Stomach (tissue), 9 donors: ENCODE data around the gene PTPRJ. TPM values are rescaled to one million over a fixed set of nuclear protein-coding genes. Genes with fewer than 3 reads are reported as not detected.
A peak's percentile ranks its signal among the peaks of the same experiment; 100 is the strongest.

Experiments
- DNase-seq, 2 donors: peaks; one replicate each; pipeline versions ENCODE4 v3.0.0 to v3.0.0-alpha.2; 2013 to 2019
- H3K27ac ChIP-seq, 5 donors: fragments of 200-600 bp in 4 of 5; sonication (generic) in 4 of 5; one replicate each; pipeline ENCODE4 v1.5.1; 2013 to 2019; ENCODE audit warnings: mild to moderate bottlenecking in 1 of 5, moderate library complexity in 1 of 5
- H3K27me3 ChIP-seq, 3 donors: fragments of 200-600 bp; sonication (generic); one replicate each; pipeline ENCODE4 v1.5.1; 2017 to 2019; ENCODE audit warnings: mixed run types in 1 of 3
- H3K36me3 ChIP-seq, 4 donors: fragments of 200-600 bp; sonication (generic); 1 replicate in 3 of 4; 2 replicates in 1 of 4; pipeline ENCODE4 v1.5.1; 2016 to 2019
- H3K4me1 ChIP-seq, 4 donors: fragments of 200-600 bp; sonication (generic); one replicate each; pipeline ENCODE4 v1.5.1; 2016 to 2019
- H3K4me3 ChIP-seq, 4 donors: fragments of 200-600 bp; sonication (generic) in 3 of 4; one replicate each; pipeline ENCODE4 v1.5.1; 2016 to 2019; ENCODE audit warnings: mild to moderate bottlenecking in 1 of 4
- H3K9me3 ChIP-seq, 4 donors: fragments of 200-600 bp; sonication (generic); one replicate each; pipeline ENCODE4 v1.5.1; 2016 to 2019
- CTCF ChIP-seq, 7 experiments: fragments of 450-650 bp in 4 of 7; fragments of 200-600 bp in 3 of 7; sonication (generic) in 3 of 7; IDR thresholded peaks; one replicate each; pipeline ENCODE4 v1.5.1; 2016 to 2019; ENCODE audit warnings: antibody characterized with exemption in 7 of 7, control low read depth in 2 of 7, mild to moderate bottlenecking in 1 of 7
- EP300 ChIP-seq: sonication (generic); formaldehyde crosslinking; IDR thresholded peaks from one replicate; pipeline ENCODE4 v1.6.1; 2017; ENCODE audit warnings: antibody characterized with exemption
- POLR2A ChIP-seq, 4 donors: fragments of 450-650 bp; IDR thresholded peaks; one replicate each; pipeline ENCODE4 v1.6.1; 2016; ENCODE audit warnings: antibody characterized with exemption in 4 of 4, control low read depth in 2 of 4, mild to moderate bottlenecking in 1 of 4, moderate library complexity in 1 of 4
- POLR2AphosphoS5 ChIP-seq, 3 donors: sonication (generic); formaldehyde crosslinking; IDR thresholded peaks; one replicate each; pipeline ENCODE4 v1.6.1; 2016; ENCODE audit warnings: antibody characterized with exemption in 3 of 3
- WGBS, 5 donors: extraction: QIAGEN DNeasy Blood & Tissue Kit in 3 of 5; methylation state at CpG; one replicate each; pipeline versions ENCODE4 v1.1.5 to v1.1.7; 2013 to 2018; 5-methylcytosine and 5-hydroxymethylcytosine counted together
- intact Hi-C: fragments of 100-400 bp; cut with DNase I; formaldehyde crosslinking; loops from one replicate; pipeline ENCODE4 v1.15.1; 2023; ENCODE audit warnings: low total_unique reads
- polyA plus RNA-seq, 3 donors: library from polyadenylated mRNA; stranded (reverse); fragments of 200-250 nt; gene quantifications; one replicate each; pipeline ENCODE4 v1.2.3, GENCODE V29; 2013
- total RNA-seq, 5 donors: library from RNA; depleted of rRNA; stranded (reverse); fragments of >200 nt; gene quantifications; one replicate each; pipeline versions ENCODE4 v1.1.0 to v1.2.3, GENCODE V29; 2014 to 2016
- donor health status: healthy with polysubstance abuse.
- donor health status: Bipolar disorder and iron deficiency.
- donor health status: healthy.

Gene PTPRJ
- total and polyA plus RNA-seq, 8 donors: 2.6 to 351 (median 20.7) TPM

DNA sequence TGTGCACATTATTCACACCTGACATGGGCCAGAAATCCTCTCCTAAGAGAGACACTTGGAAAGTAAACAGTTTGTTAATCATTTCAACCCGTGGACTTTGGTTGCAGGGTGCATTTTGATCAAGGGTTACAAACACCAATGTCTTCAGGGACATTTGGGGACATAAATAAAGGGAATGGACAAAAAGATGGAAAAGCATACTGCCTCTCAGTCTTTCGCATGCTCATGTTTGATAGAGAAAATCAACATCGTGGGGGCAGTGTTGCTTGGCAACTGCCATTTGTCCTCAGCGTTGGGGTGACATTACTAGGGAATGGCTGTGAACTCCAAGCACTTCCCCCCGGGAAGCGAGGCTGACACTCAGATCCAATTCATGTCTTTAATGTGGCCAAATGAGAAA lies 121.6 kb downstream of the PTPRJ start:
- Histone ChIP-seq H3K4me3 (no peak overlapping the region), H3K36me3 (no peaks in the 10 kb centered on the region), H3K9me3 (no peaks in the 10 kb centered on the region), H3K4me1 (peaks cover 33 to 77% (median 33%) of the 10 kb centered on the region in 4 donors), H3K27me3 (no peaks in the 10 kb centered on the region), H3K27ac (peak overlapping the region in 3 of 5 donors; percentile 4 to 40 (median 37))
- intact Hi-C loops: loop anchor here (10.0 kb wide), 2 partner anchors 57 to 167 kb away; no protein-coding TSS in a partner anchor
- DNase-seq: peak in 1 of 2 donors; percentile 73
- TF ChIP-seq POLR2AphosphoS5 (IDR thresholded peaks at IDR 0.05): no peak
- 27 to 47% (median 35%) methylated on average over 6 of the region's 6 CpGs for WGBS, 5 donors

- Histone ChIP-seq H3K4me1 (peaks cover 26 to 83% (median 34%) of the 10 kb centered on the region in 4 donors), H3K9me3 (no peaks in the 10 kb centered on the region), H3K27me3 (no peaks in the 10 kb centered on the region), H3K36me3 (no peaks in the 10 kb centered on the region), H3K4me3 (no peak overlapping the region), H3K27ac (peak overlapping the region; percentile 2 to 57 (median 39))
- 64 to 74% (median 71%) methylated on average over 12 of the region's 12 CpGs for WGBS, 5 donors
- peak in 1 of 2 donors; percentile 54 for DNase-seq
- intact Hi-C loops: loop anchor here (10.0 kb wide), 2 partner anchors 59 to 169 kb away; no protein-coding TSS in a partner anchor
- TF ChIP-seq CTCF (IDR thresholded peaks at IDR 0.05) (no peak), POLR2A (IDR thresholded peaks at IDR 0.05) (no peak), POLR2AphosphoS5 (IDR thresholded peaks at IDR 0.05) (no peak), EP300 (no peak)
Observed at GRCh38 chr11:48103621-48104567, 123.5 kb downstream of the PTPRJ start.

DNA sequence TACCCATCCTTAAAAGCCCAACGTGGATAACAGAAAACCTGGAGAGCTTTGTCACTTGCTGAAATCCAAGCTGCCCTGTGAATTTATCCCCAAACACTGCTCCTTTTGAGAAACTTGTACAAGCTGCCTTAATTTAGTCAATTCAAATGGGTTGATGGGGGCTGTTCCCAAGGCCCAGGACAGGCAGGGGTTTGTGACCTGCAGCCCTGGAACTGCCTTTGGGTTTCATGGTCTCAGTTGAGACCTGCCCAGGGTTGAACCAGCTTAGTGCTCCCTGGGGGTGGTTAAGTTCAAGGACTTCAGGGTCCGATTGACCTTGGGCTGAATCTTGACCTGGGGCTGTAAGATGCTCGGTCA lies 124.2 kb downstream of the PTPRJ start:
- H3K4me1 ChIP-seq: peaks cover 32 to 90% (median 36%) of the 10 kb centered on the region in 4 donors
- no peaks in the 10 kb centered on the region for H3K27me3 ChIP-seq
- H3K4me3 ChIP-seq: no peak overlapping the region
- H3K27ac ChIP-seq: no peak overlapping the region
- no peak for DNase-seq
- H3K9me3 ChIP-seq: no peaks in the 10 kb centered on the region
- H3K36me3 ChIP-seq: no peaks in the 10 kb centered on the region
- intact Hi-C loops: loop anchor here (10.0 kb wide), 2 partner anchors 60 to 170 kb away; no protein-coding TSS in a partner anchor
- TF ChIP-seq POLR2A (IDR thresholded peaks at IDR 0.05) (no peak), CTCF (IDR thresholded peaks at IDR 0.05) (no peak), POLR2AphosphoS5 (IDR thresholded peaks at IDR 0.05) (no peak), EP300 (no peak)
- 71 to 81% (median 75%) methylated on average over 3 of the region's 3 CpGs for WGBS, 5 donors

GRCh38 chr11:48105096-48105990 lies 125.0 kb downstream of the PTPRJ start:
- Histone ChIP-seq H3K9me3 (no peaks in the 10 kb centered on the region), H3K27ac (peak overlapping the region in 2 of 5 donors; percentile 2 to 13), H3K4me3 (no peak overlapping the region), H3K4me1 (peaks cover 40 to 92% (median 42%) of the 10 kb centered on the region in 4 donors), H3K36me3 (no peaks in the 10 kb centered on the region), H3K27me3 (no peaks in the 10 kb centered on the region)
- TF ChIP-seq EP300 (no peak), POLR2AphosphoS5 (IDR thresholded peaks at IDR 0.05) (no peak), CTCF (IDR thresholded peaks at IDR 0.05) (no peak), POLR2A (IDR thresholded peaks at IDR 0.05) (no peak)
- no peak for DNase-seq
- intact Hi-C loops: loop anchor here (10.0 kb wide), 2 partner anchors 61 to 171 kb away; no protein-coding TSS in a partner anchor
- 89 to 93% (median 91%) methylated on average over 9 to 10 of the region's 10 CpGs for WGBS, 5 donors
